Measurements from ENCODE around the gene CCND1.
"Not testable (repeated sequence)": the region's sequence is repeated elsewhere in the genome, so short reads cannot be mapped to it uniquely, and the experiment has no call there.

Gene CCND1

DNA sequence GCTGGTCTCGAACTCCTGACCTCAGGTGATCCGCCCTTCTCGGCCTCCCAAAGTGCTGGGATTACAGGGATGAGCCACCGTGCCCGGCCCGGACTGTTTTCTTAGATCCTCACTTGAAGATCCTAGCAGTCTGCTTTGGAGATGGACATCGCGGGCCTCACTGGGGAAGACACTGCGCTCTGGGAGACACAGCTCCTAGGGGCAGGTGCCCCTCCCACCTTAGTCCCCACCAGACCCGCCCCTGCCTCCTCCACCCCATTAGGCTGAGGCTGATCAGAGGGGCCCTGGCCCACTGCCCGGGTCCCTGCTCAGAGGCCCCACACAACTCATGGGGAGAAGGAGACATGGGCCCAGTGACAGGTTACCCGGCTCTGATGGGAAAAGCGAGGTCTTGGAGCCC is 45.5 kb downstream of the CCND1 start:
- no peak overlapping the region for H3K4me3 ChIP-seq (ENCODE audit: low read length)
- H3K27ac ChIP-seq (ENCODE audit: low read depth, low read length) = no peak overlapping the region
- H3K9ac ChIP-seq (ENCODE audit: low read length) = no peak overlapping the region
- no peaks in the 10 kb centered on the region for H3K36me3 ChIP-seq (ENCODE audit: control insufficient read depth, insufficient read depth, low read length)
- no peaks in the 10 kb centered on the region for H3K27me3 ChIP-seq (ENCODE audit: control insufficient read depth, insufficient read depth, low read length)
- H3K4me1 ChIP-seq (ENCODE audit: control insufficient read depth, insufficient read depth, low read length) = no peaks in the 10 kb centered on the region

DNA sequence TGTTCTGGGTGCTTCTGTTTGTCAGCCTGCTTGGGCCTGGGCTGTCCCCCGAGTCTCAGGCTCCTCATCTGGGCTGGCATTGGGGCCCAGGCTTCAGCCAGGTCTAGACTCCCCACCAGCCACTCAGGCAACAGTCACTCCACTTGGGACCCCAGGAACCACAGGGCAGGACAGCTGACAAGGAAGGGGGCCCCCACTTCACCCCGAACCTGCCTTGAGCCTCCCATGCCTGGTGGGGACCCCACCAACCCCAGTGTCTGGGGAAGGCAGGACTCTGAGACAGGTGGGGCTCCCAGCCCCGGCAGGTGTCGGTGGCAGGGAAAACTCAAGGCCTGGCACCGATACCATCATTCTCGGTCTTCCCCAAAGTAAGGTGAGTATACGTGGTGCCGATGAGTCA is 45.9 kb downstream of the CCND1 start:
- Histone ChIP-seq H3K9ac (ENCODE audit: low read length) (no peak overlapping the region), H3K27me3 (ENCODE audit: control insufficient read depth, insufficient read depth, low read length) (no peaks in the 10 kb centered on the region), H3K4me3 (ENCODE audit: low read length) (no peak overlapping the region), H3K4me1 (ENCODE audit: control insufficient read depth, insufficient read depth, low read length) (no peaks in the 10 kb centered on the region), H3K36me3 (ENCODE audit: control insufficient read depth, insufficient read depth, low read length) (no peaks in the 10 kb centered on the region), H3K27ac (ENCODE audit: low read depth, low read length) (no peak overlapping the region)

DNA sequence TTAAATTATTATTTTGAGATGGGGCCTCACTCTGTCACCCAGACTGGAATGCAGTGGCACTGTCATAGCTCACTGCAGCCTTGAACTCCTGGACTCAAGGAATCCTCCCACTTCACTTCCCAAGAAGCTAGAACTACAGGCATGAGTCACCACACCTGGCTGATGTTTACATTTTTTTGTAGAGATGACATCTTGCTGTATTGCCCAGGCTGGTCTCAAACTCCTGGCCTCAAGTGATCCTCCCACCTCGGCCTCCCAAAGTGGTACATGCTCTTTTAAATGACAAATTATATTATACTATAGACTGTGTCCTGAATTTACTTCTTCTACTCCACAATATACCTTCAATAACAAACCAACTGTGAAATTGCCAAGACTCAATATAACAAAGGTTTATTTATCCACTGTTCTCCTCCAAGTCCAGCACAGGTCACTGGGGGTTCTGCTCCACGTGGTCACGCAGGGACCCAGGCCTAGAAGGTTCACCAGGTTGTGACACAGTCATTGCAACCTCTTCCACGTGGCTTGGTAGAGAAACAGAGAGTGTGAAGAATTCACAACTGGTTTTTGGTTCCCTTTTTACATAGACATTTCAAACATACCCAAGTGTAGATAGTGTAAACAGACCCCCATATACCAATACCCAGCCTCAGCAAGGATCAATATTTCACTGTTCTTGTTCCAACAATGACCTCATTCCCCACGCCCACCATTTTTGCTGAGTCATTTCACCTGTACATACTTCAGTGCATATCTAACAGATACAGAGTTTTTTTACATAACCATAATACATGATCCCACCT is 47.2 kb downstream of the CCND1 start:
- H3K9ac ChIP-seq (ENCODE audit: low read length); H3K36me3 ChIP-seq (ENCODE audit: control insufficient read depth, insufficient read depth, low read length); H3K4me1 ChIP-seq (ENCODE audit: control insufficient read depth, insufficient read depth, low read length); H3K27ac ChIP-seq (ENCODE audit: low read depth, low read length); H3K4me3 ChIP-seq (ENCODE audit: low read length); H3K27me3 ChIP-seq (ENCODE audit: control insufficient read depth, insufficient read depth, low read length): not testable (repeated sequence)

- Histone ChIP-seq H3K4me3 (ENCODE audit: low read length) (no peak overlapping the region), H3K9ac (ENCODE audit: low read length) (no peak overlapping the region), H3K27me3 (ENCODE audit: control insufficient read depth, insufficient read depth, low read length) (no peaks in the 10 kb centered on the region), H3K27ac (ENCODE audit: low read depth, low read length) (no peak overlapping the region), H3K36me3 (ENCODE audit: control insufficient read depth, insufficient read depth, low read length) (no peaks in the 10 kb centered on the region), H3K4me1 (ENCODE audit: control insufficient read depth, insufficient read depth, low read length) (no peaks in the 10 kb centered on the region)
Measured at GRCh38 chr11:69689484-69690319, 48.7 kb downstream of the CCND1 start.

DNA sequence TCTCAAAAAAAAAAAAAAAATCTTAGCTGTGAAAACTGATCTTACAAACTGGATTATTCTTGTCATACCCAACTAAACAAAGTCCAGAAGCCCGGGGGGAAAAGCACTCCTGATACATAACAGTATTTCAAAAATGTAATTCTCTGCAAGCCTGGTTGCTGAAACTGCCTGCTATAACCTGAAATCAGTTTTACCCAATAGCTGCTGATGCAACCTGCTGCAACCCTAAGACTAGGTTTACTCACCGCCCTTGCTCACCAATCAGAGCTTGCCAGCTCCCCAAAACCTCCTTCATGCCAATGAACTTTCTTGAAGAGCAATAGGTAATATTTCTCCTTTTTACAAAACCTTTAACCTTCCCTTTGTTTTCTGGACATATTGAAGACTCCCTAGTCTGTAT is 50.5 kb downstream of the CCND1 start:
- Histone ChIP-seq H3K27me3 (ENCODE audit: control insufficient read depth, insufficient read depth, low read length) (no peaks in the 10 kb centered on the region), H3K4me3 (ENCODE audit: low read length) (no peak overlapping the region), H3K4me1 (ENCODE audit: control insufficient read depth, insufficient read depth, low read length) (no peaks in the 10 kb centered on the region), H3K36me3 (ENCODE audit: control insufficient read depth, insufficient read depth, low read length) (no peaks in the 10 kb centered on the region), H3K27ac (ENCODE audit: low read depth, low read length) (no peak overlapping the region), H3K9ac (ENCODE audit: low read length) (no peak overlapping the region)

GRCh38 chr11:69692422-69692821 is 51.5 kb downstream of the CCND1 start:
- H3K27ac ChIP-seq (ENCODE audit: low read depth, low read length) = no peak overlapping the region
- no peaks in the 10 kb centered on the region for H3K27me3 ChIP-seq (ENCODE audit: control insufficient read depth, insufficient read depth, low read length)
- no peaks in the 10 kb centered on the region for H3K36me3 ChIP-seq (ENCODE audit: control insufficient read depth, insufficient read depth, low read length)
- H3K9ac ChIP-seq (ENCODE audit: low read length) = no peak overlapping the region
- no peak overlapping the region for H3K4me3 ChIP-seq (ENCODE audit: low read length)
- no peaks in the 10 kb centered on the region for H3K4me1 ChIP-seq (ENCODE audit: control insufficient read depth, insufficient read depth, low read length)

DNA sequence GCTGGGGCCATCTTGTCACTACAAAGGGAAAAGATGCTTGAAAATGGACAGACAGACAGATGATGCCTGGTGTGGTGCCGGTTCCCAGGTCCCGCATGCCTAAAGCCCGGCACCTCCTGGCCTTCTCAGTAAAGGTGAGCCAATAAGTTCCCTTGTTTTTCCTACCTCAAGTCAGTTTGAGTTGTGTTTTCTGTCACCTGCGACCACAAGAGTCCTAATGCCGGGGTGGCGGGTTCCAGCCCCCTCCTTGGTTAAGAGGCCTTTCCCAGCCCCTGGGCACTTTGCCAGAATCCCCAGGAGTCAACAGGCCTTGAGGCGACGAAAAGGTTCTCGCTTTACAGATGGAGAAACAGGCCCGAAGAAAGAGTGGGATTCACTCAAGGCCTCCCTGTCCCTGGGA is 53.8 kb downstream of the CCND1 start:
- Histone ChIP-seq H3K36me3 (ENCODE audit: control insufficient read depth, insufficient read depth, low read length) (no peaks in the 10 kb centered on the region), H3K4me3 (ENCODE audit: low read length) (no peak overlapping the region), H3K9ac (ENCODE audit: low read length) (no peak overlapping the region), H3K27ac (ENCODE audit: low read depth, low read length) (no peak overlapping the region), H3K4me1 (ENCODE audit: control insufficient read depth, insufficient read depth, low read length) (no peaks in the 10 kb centered on the region), H3K27me3 (ENCODE audit: control insufficient read depth, insufficient read depth, low read length) (no peaks in the 10 kb centered on the region)

DNA sequence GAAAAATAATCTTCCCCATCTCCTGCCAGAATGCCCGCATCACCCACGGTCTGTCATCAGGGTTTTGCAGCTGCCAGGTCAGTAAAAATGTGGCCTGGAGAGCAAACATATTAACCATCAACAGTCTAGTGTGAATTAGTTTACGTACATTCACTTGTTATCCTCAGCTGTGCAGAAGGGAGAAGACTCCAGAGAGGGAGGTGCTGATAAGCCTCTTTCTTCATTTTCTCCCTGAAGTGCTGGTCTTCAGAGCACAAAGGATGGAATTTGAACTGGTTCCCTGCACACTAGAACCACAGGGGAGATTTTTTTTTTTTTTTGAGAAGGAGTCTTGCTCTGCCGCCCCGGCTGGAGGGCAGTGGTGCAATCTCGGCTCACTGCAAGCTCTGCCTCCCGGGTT is 54.6 kb downstream of the CCND1 start:
- peaks cover under 1% of the 10 kb centered on the region for H3K27me3 ChIP-seq (ENCODE audit: control insufficient read depth, insufficient read depth, low read length)
- no peak overlapping the region for H3K9ac ChIP-seq (ENCODE audit: low read length)

DNA sequence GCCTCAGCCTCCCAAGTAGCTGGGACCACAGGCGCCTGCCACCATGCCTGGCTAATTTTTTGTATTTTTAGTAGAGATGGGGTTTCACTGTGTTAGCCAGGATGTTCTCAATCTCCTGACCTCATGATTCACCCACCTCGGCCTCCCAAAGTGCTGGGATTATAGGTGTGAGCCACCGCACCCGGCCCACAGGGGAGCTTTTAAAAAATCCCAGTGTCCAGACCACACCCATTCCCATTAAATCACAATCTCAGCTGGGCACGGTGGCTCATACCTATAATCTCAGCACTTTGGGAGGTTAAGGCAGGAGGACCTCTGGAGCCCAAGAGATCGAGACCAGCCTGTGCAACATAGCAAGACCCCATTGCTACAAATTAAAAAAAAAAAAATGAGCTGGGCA is 55.0 kb downstream of the CCND1 start:
- not testable (repeated sequence) for H3K9ac ChIP-seq (ENCODE audit: low read length); H3K36me3 ChIP-seq (ENCODE audit: control insufficient read depth, insufficient read depth, low read length); H3K27ac ChIP-seq (ENCODE audit: low read depth, low read length); H3K4me1 ChIP-seq (ENCODE audit: control insufficient read depth, insufficient read depth, low read length); H3K27me3 ChIP-seq (ENCODE audit: control insufficient read depth, insufficient read depth, low read length); H3K4me3 ChIP-seq (ENCODE audit: low read length)

More for the DNA sequence above, 54.6 kb downstream of the CCND1 start:
- Histone ChIP-seq H3K27ac (ENCODE audit: low read depth, low read length) (no peak overlapping the region), H3K4me3 (ENCODE audit: low read length) (no peak overlapping the region), H3K4me1 (ENCODE audit: control insufficient read depth, insufficient read depth, low read length) (no peaks in the 10 kb centered on the region), H3K36me3 (ENCODE audit: control insufficient read depth, insufficient read depth, low read length) (no peaks in the 10 kb centered on the region)

GRCh38 chr11:69696749-69697468 is 56.0 kb downstream of the CCND1 start:
- Histone ChIP-seq H3K27me3 (ENCODE audit: control insufficient read depth, insufficient read depth, low read length) (peaks cover 3% of the 10 kb centered on the region), H3K36me3 (ENCODE audit: control insufficient read depth, insufficient read depth, low read length) (no peaks in the 10 kb centered on the region), H3K27ac (ENCODE audit: low read depth, low read length) (no peak overlapping the region), H3K9ac (ENCODE audit: low read length) (no peak overlapping the region), H3K4me3 (ENCODE audit: low read length) (no peak overlapping the region), H3K4me1 (ENCODE audit: control insufficient read depth, insufficient read depth, low read length) (no peaks in the 10 kb centered on the region)

GRCh38 chr11:69697469-69697843 is 56.5 kb downstream of the CCND1 start:
- Histone ChIP-seq H3K27ac (ENCODE audit: low read depth, low read length) (no peak overlapping the region), H3K36me3 (ENCODE audit: control insufficient read depth, insufficient read depth, low read length) (no peaks in the 10 kb centered on the region), H3K9ac (ENCODE audit: low read length) (no peak overlapping the region), H3K4me1 (ENCODE audit: control insufficient read depth, insufficient read depth, low read length) (no peaks in the 10 kb centered on the region), H3K4me3 (ENCODE audit: low read length) (no peak overlapping the region), H3K27me3 (ENCODE audit: control insufficient read depth, insufficient read depth, low read length) (peaks cover 3% of the 10 kb centered on the region)

- H3K27me3 ChIP-seq (ENCODE audit: control insufficient read depth, insufficient read depth, low read length) = peaks cover 6% of the 10 kb centered on the region
- H3K4me3 ChIP-seq (ENCODE audit: low read length) = no peak overlapping the region
- H3K27ac ChIP-seq (ENCODE audit: low read depth, low read length) = no peak overlapping the region
- H3K36me3 ChIP-seq (ENCODE audit: control insufficient read depth, insufficient read depth, low read length) = no peaks in the 10 kb centered on the region
- H3K4me1 ChIP-seq (ENCODE audit: control insufficient read depth, insufficient read depth, low read length) = no peaks in the 10 kb centered on the region
- no peak overlapping the region for H3K9ac ChIP-seq (ENCODE audit: low read length)
Measured at GRCh38 chr11:69697861-69698260, 56.9 kb downstream of the CCND1 start.
